Stimulated activated CD8-positive, alpha-beta memory T cell treated with anti-CD3 and anti-CD28 coated beads, Interleukin-7, amount 100 ng/mL, for 48 hours (primary cell): ENCODE data around the gene INPP4A.
"Not testable (repeated sequence)": the region's sequence is repeated elsewhere in the genome, so short reads cannot be mapped to it uniquely, and the experiment has no call there.

Experiments used
- DNase-seq, 2 donors: peaks; one replicate each; pipeline ENCODE4 v3.0.0-alpha.2; 2020; ENCODE audit warnings: low read depth in 1 of 2; ENCODE audit errors: extremely low read depth in 1 of 2

INPP4A gene

DNA sequence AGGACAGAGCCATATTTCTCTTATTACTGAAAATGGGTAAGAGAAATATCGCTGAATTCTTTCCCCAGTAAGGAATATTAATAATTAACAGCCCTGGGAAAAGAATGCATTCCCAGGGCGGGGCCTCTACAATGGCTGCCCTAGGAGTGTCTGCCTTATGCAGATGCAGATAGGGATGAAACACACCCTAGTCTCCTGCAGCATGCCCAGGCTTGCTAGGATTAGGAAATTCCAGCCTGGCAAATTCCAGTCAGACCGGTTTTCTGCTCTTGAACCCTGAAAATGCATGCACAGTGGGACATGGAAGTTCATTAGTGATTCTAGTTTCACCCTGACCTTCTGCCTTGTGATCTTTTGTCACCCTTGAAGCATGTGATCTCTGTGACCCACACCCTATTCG, 9.0 kb upstream of the INPP4A start:
- DNase-seq = not testable (repeated sequence)

DNA sequence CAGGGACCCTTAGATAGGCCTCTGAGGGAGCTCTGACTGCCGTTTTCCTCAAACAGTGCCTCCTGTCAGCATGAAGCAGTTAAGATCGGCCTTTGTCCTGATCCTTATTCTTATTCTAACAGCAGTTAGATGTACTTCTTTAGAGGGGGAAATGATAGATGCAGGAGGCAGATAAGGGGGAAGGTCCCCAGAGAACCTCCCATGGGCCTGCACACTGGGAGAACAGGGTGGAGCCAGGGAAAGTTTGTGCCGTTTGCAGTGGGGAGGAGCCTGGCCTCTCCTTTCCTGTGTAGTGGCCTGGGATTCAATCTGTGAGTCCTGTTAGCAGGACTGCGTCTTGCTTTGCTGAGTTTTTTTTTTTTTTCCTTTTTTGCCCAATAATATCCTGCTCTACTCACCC, 7.9 kb upstream of the INPP4A start:
- no peak for DNase-seq

DNA sequence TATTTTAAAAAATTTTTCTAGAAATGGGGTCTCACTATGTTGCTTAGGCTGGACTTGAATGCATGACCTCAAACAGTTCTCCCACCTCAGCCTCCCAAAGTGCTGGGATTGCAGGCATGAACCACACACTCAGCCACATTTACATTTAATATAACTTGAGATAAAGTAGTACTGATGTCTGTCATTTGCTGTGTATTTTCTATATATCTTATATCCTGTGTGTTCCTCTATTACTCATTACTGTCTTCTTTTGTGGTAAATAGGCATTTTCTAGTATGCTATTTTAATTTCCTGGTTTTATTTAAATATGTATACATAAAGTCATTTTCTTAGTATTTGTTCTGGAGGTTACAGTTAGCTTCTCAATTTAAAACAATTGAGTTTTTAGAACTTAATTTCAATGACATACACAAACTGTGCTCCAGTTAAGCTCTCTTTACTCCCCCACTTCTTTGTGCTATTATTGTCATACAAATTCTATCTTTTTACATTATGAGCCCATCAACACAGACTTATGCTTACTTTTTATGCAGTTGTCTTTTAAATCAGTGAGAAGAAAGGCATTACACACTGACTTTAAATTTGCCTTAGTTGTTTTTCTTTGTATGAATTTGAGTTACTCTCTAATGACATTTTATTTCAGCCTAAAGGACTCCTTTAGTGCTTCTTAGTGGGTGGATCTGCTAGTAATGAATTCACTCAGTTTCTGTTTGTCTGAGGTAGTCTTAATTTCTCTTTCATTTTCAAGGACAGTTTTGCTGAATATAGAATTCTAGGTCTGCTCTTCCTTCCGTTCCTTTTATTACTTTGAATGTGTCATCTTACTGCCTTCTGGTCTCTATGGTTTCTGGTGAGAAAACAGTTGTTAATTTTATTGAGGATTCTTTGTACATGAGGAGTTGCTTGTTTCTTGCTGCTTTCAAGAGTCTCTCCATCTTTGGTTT, 6.2 kb upstream of the INPP4A start:
- DNase-seq = no peak

DNA sequence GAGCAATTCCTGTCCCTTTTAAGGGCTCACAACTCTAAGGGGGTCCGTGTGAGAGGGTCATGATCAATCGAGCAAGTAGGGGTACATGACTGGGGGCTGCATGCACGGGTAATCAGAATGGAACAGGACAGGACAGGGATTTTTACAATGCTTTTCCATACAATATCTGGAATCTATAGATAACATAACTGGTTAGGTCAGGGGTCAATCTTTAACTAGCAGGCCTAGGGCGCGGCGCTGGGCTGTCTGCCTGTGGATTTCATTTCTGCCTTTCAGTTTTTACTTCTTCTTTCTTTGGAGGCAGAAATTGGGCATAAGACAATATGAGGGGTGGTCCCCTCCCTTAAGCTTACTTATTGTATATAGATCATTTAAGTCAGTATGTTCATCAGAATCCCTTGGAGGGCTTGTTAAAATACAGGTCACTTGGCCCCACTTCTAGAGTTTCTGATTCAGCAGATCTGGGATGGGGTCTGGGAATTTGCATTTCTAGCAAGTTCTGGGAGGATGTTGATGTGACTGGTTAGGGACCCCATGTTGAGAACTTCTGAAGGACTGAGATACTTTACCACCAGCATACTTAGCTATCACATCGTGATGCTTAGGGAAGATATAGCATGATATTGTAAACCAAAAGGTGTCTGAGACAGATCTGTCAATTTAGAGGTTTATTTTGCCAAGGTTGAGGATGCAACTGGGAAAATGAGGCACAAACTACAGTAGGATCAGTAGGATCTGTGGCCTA, 2.8 kb upstream of the INPP4A start:
- no peak for DNase-seq

DNA sequence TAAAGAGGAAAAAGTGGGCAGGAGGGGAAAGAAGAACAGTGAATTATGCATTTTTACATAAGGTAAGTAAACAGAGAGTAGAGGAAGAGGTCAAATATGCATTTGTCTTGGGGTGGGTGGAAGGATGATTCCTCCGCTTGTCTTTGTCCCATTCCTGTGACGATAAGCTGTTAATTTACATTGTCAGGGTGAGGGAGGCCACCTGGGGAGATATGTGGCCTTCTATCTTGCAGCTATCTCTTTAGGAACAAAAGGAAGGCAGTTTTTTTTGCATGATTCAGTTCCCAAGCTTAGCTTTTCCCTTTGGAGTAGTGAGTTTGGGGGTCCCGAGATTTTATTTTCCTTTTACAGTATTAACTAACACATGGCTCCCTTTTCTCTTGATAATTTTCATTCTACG, 2.2 kb upstream of the INPP4A start:
- DNase-seq = no peak

DNA sequence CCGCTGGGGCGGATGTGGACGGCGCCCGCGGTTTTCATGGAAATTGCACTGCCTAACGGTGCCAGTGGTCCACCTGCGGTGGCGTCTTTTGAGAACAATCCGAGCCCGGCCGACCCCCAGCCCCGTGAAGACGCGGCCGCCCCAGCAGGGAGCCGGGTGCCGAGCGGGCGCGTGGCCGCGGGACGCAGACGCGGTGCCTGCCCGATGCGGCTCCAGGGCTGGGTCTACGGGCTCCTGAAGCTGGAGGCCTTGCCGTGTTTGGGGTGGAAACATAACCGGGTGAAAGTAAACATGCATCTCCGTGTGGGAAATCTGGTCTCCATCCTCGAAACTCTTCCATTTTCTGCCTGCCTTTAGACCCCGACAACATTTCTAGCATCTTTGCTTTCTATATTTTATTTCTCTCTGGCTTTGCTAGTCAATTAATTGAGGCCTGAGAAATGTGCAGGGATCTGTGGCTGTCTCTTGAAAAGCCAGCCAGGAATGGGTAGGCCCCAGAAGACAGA, 572 bp downstream of the INPP4A start:
- no peak for DNase-seq

DNA sequence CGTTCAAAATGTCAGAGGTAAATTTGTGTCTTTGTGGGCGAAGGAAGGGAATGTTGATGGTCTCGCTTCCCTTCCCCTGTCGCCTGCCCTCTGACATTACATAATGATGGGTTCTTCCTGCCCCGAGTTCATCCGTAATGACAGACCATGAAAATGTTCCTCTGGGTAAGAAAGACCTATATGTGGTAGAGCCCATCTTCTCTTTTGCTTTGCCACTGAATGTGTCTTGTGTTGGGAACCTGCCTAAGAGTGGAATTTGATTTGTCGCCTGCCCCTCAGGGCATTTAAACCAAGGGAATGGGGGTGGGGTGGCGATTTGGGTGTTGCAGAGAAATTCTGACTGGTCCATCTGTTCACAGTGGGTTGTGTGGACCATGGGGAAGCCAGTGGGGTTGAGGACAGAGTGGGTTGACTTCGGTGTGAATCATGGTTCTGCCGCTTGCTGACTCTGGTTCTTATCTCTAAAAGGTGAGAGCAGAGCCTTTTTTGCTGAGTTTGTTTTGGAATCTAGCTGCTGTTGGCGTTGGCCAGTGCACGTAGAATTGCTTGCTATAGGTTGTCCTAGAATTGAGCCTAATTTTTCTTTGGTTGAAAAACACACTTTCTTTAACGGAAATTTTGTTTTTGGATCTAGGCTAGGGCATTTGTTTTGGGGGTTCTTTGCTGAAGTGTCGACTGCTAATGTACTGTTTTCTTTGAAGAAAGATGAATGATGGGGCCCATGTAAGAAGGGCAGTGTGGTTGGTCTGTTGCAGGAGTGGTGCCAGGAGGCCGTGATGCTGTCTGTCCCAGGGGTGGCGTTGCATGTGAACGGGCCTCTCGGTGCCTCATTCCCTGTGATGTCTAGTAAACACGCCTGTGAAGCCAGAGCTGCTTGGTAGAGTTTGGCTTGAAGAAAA, 1.3 kb downstream of the INPP4A start:
- DNase-seq = no peak

DNA sequence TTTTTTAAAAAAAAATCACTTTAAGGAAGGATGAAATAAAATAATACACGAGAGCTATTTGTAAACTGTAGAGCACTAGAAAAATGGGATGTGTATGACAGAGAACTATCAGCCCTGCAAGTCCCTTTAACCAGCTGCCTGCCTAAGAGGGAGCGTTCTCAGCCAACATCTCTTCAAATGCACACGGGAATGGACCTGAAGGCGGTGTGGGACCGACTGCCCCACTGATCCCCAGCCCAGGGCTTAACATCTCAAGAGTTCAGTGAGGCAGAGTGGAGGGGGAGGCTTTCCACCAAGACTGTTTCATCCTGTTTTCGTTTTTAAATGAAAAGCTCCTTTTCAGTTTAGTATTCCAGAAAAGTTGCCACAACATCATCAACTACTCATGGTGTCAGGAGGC, 2.2 kb downstream of the INPP4A start:
- no peak for DNase-seq

DNA sequence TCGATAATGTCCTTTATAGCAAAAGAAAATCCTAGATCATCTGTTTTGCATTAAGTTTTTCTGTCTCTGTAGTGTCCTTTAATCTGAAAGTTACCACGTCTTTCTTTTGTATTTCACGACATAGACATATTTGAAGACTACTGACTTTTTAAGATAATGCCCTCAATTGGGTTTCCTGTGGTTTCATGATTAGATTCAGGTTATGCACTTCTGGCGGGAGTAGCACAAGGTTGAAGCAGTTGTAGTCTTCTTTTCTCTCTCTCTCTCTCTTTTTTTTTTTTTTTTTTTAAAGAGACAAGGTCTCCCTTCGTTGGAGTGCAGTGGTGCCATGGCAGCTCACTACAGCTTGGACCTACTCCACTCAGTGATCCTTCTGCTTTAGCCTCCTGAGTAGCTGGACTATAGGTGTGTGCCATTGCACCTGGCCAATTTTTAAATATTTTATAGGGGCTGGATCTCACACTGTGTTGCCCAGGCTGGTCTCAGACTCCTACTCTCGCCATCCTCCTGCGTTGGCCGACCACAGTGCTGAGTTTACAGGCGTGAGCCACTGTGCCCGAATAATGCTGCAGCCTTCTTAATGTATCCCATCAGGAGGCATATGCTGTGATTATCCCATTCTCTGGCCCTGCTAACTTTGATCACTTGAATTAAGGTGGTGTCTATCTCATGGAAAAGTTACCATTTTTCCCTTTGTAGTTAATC, 3.9 kb downstream of the INPP4A start:
- no peak for DNase-seq

DNA sequence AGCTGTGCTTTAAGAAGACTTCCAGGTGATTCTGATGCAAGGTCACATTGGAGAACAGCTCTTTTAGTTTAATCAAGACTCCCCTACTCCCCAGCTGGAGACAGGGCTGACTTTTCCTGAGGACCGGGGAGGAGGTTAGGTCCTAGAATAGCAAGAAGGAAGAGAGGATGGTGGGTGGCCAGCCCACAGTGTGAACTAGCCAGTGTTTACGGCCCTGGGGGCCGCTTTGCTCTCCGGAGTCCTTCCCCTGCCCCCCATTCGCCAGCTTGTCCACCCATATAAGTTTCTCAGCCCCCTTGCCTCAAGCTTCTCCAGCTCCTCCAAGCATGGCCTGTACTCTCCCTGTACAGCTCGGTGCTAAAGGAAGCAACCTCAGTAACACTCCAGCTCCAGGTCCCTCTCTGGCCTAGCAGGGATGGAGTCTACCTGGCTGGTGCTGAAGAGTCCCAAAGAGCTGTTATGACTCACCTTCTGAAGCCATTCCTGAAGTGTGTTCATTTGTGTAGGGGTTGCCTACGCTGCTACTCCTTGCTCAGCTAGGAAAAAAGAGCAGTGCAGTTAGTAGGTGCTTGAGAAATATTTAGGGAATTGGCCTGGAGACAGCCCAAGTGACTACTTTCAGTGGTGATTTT, 7.9 kb downstream of the INPP4A start:
- DNase-seq = no peak

DNA sequence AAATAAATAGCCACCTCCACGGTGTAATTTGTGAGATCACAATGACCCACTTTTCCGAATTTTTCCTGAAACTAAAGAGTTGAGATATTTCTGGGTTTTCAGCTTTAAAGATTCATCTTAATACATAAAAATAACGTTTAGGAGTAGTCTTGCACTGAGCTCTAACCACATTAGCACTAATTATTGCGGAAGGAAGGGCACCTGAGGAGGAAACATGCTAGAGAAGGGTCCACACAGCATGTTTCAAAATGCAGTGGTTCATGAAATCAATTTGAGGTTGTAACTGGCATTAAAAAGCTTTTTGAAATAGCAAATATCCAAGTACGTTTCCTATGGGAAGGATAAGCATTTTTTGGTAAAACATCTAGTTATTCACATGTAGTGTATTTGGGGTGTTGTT, 8.4 kb downstream of the INPP4A start:
- DNase-seq = no peak

DNA sequence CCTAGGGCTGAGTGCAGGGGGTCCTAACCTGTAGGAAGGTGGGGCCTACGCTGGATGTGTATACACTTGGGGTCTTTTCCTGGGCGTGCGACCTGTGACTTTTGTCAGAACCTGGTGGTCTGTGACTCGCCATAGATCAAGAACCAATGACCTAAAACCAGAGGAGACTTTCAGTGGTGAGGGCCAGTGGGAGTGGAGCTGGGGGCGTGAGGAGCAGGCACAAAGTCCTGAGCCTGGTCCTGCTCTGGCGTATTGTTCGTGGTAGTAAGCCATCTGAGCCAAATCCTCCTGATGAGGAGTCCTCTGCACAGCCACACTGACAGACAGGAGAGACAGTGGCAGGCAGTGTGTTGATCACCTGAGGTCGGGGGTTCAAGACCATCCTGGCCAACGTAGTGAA, 8.9 kb downstream of the INPP4A start:
- DNase-seq = no peak

DNA sequence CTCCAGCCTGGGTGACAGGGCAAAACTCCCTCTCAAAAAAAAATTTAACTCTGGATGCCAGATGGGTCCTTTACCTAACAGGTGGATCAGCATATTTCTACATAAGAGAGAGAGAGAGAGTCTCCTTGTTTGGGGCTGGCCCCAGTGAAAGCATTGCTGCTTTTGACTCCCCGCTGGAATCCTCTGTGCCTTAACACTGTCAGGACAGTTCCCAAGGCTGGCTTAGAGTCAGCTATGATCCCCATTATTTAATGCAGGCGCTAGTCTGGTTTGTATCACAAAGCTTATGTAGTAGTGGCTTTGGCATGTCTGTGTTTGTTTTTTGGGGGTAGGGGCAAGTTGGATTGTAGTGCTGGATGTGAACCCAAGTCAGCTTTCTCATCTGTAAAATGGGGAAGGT, 9.4 kb downstream of the INPP4A start:
- no peak for DNase-seq

DNA sequence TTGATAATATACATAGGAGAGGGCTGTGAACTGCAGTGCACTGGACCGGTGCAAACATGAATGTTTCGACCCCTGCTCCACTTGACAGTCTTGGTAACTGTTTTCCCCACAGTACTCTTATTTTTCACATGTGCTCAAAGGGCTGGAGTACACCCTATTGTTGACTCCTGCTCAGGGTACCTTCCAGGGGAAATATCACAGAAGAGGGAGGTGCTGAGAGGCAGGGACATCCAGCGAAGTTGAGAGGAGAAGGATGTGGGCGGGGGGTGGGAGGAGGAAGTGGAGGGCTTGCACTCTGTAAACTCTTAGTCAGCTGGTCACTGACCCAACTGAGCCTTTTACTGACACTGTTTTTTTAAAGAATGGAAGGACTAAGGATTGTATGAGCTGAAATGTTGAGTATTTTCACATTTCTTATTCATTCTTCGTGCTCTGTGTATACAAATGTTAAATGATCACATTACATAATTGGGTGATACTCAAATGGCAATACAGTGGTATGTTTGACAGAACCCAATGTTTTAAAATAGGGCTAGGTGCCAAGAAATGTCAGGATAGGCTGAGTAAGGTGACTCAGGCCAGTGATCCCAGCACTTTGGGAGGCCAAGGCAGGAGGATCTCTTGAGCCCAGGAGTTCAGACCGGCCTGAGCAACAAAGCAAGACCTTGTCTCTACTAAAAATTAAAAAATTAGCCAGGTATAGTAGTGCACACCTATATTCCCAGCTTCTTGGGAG, 10.0 kb downstream of the INPP4A start:
- DNase-seq = no peak

DNA sequence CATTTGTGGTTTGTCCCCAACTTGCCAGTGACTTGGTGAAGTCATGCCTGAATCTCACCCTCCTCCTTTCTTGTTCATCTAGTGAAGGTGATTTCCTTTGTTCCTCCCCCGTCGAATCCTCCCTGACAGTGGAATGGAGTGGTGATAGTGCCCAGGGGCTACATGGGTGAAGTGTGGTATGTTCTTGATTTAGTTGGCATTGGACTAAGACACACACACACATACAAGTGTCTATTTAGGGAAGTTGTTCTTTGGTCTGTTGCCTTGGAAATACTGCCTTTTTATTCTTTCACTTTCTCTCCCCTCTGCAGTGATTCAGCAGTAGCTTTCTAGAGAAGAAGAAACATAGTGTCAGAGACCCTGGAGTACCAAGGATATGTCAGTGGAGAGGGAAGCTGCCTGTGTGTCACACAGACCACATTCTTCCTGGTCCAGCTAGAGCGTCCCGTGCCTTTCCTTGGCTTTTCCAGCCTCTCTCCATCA, 10.9 kb downstream of the INPP4A start:
- DNase-seq = no peak

DNA sequence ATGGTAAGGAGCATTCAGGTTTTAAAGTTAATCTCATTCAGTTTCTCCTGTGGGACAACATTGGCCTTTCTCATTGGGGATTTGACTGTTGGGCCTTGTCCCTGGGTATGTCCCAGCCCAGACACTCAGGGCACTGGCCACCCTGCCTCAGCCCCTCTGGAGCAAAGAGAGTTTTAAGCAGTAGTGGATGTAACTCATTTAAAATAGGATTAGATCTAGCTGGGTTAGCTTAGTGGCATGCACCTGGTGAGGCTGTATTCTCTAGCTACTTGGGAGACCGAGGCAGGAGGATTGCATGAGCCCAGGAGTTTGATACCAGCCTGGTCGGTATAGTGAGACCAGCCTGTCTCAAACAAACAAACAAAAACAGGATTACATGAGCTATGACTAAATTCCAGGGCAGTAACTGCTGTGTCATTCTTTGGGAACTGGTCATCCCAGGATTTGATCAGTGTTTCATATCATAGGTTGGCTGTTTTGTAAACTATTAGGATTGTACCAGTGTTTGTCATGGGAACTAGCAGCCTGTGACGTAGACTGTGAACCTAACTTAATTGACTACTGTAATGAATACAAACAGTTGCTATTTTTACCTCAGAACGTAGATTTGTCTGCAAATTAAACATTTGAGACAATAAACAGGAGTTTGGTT, 12.5 kb downstream of the INPP4A start:
- DNase-seq = no peak

DNA sequence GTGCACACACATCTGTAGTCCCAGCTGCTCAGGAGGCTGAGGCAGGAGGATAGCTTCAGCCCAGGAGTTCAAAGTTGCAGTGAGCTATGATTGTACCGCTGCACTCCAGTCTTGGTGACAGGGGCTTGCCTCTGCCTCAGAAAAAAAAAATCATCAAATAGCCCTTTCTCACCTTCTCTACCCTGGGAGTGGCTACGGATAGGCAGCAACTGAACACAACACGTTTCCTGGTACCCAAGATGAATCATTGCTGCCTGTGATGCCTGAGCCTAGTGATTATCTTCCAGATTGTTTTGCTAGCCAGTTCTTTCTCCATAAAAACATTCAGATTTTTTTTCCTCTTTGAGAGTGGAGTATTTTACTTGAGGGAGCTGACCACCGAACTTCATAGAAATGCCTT, 13.5 kb downstream of the INPP4A start:
- no peak for DNase-seq

DNA sequence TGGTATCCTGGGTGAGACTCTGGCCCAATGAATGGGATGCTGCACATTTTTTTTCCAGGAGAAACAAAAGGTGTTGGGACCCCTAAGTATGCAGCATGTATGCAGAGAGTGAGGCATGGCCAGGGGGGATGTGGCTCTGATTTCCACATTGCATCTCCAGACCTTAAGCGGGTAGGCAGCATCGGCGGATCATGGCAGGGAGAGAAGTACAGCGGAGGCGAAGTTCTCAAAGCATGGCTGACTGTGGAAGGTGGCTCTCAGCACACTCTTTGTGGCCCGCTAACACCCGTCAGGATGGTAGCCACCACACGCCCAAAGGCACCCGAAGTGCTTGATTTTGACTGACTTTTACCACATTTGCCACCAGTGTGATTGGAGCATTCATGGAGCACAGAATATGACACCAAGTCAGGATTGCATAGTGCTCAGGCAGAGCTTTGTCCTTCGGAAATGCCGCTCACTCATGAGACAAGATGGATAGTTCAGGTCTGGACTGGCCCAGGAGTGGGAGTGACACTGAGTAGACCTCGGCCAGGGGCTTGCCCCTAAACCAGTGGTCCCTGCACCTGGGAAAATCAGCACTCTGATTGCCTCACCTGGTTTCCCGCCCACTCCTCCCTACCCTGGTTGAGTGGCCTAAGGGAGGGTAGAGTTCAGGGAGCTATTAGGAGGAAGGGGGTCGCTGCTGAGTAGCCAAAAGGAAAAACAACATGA, 14.2 kb downstream of the INPP4A start:
- DNase-seq = no peak
